HCT116 (cell line): ENCODE data around the gene ALDH3A2.

Source experiments
- CTCF ChIP-seq, 3 experiments: fragments of 200-600 bp in 1 of 3; sonication (generic) in 1 of 3; IDR thresholded peaks in 2 of 3; conservative IDR thresholded peaks in 1 of 3; 2 replicates each; pipeline ENCODE4 v1.5.1; 2012 to 2017; ENCODE audit warnings: low read depth in 2 of 3, low read length in 2 of 3, antibody characterized with exemption in 1 of 3, borderline replicate concordance in 1 of 3, control low read depth in 1 of 3, mild to moderate bottlenecking in 1 of 3, mixed read lengths in 1 of 3, mixed run types in 1 of 3, moderate library complexity in 1 of 3; ENCODE audit not compliant: insufficient read depth in 1 of 3
- EZH2phosphoT487 ChIP-seq: fragments of 200-600 bp; IDR thresholded peaks from 2 replicates; pipeline ENCODE4 v1.6.1; 2018; ENCODE audit warnings: antibody characterized with exemption, borderline replicate concordance
- POLR2A ChIP-seq: IDR thresholded peaks from 2 replicates; pipeline ENCODE4 v1.7.0; 2011; ENCODE audit warnings: borderline replicate concordance; ENCODE audit not compliant: insufficient read depth, insufficient read length; ENCODE audit errors: extremely low read depth
- POLR2AphosphoS5 ChIP-seq: IDR thresholded peaks from 2 replicates; pipeline ENCODE4 v1.6.1; 2011; ENCODE audit warnings: mild to moderate bottlenecking, low read depth, low read length, moderate library complexity
- RAD21 ChIP-seq: IDR thresholded peaks from 2 replicates; pipeline ENCODE4 v1.6.1; 2012; ENCODE audit warnings: low read depth, mild to moderate bottlenecking

- no peak for TF ChIP-seq CTCF (IDR thresholded peaks at IDR 0.05 in 2 of 3, conservative IDR thresholded peaks at IDR 0.05 in 1 of 3; ENCODE audit: borderline replicate concordance in 1 of 3, insufficient read depth in 1 of 3, low read depth in 2 of 3, low read length in 2 of 3)
- no peak for TF ChIP-seq POLR2AphosphoS5
- TF ChIP-seq EZH2phosphoT487: no peak
- TF ChIP-seq RAD21: no peak
- TF ChIP-seq POLR2A: no peak
Observed at GRCh38 chr17:19621697-19622096, 26.9 kb upstream of the ALDH3A2 start.
